B cell (primary cell): ENCODE results near the gene AQP10. TPM values are rescaled to one million over a fixed set of nuclear protein-coding genes. Genes with fewer than 3 reads are reported as not detected.

Experiments
- ATAC-seq: fragments of 200-7000 bp; cut with Tn5 transposase; one replicate; pipeline ENCODE4 v1.10.0; 2021; ENCODE audit warnings: low read depth, mild to moderate bottlenecking, moderate number of reproducible peaks, moderate library complexity
- CTCF ChIA-PET: fragments of 350-600 bp; sonication (Branson Sonifier 250); formaldehyde crosslinking; loops from one replicate; lab custom pipeline; 2021; ENCODE audit warnings: antibody characterized with exemption, inconsistent platforms; lab: Charles Lee
- POLR2A ChIA-PET: fragments of 350-600 bp; sonication (Branson Sonifier 250); formaldehyde crosslinking; loops from one replicate; lab custom pipeline; 2021; ENCODE audit warnings: antibody characterized with exemption; lab: Charles Lee
- DNase-seq: peaks from one replicate; pipeline ENCODE4 v3.0.0; 2013
- H2AFZ ChIP-seq: 2 replicates; pipeline ENCODE4 v1.6.1; 2012; ENCODE audit warnings: mild to moderate bottlenecking, low read depth, low read length; ENCODE audit not compliant: insufficient read depth, poor library complexity, severe bottlenecking
- H3K27ac ChIP-seq, 2 donors: 1 replicate in 1 of 2; 2 replicates in 1 of 2; pipeline ENCODE4 v1.5.1; 2012 to 2013; ENCODE audit warnings: low read length in 2 of 2, mild to moderate bottlenecking in 2 of 2, moderate library complexity in 1 of 2
- H3K27me3 ChIP-seq, 4 experiments: fragments of 200-600 bp in 1 of 4; sonication (generic) in 1 of 4; replicated peaks in 1 of 4; 1 replicate in 2 of 4; 2 replicates in 2 of 4; pipeline versions ENCODE4 v1.6.1 to v1.7.0; 2013 to 2016; ENCODE audit warnings: low read length in 3 of 4, mild to moderate bottlenecking in 2 of 4, mixed read lengths in 1 of 4, moderate library complexity in 1 of 4; ENCODE audit not compliant: insufficient read depth in 4 of 4, control insufficient read depth in 3 of 4; ENCODE audit errors: control extremely low read depth in 1 of 4
- H3K36me3 ChIP-seq, 2 experiments: replicated peaks in 1 of 2; 1 replicate in 1 of 2; 2 replicates in 1 of 2; pipeline versions ENCODE4 v1.6.1 to v1.7.1; 2013; ENCODE audit warnings: low read length in 1 of 2; ENCODE audit not compliant: insufficient read depth in 2 of 2, control insufficient read depth in 1 of 2; ENCODE audit errors: control extremely low read depth in 1 of 2, extremely low read depth in 1 of 2
- H3K4me1 ChIP-seq, 2 donors: fragments of 200-600 bp in 1 of 2; sonication (generic) in 1 of 2; 1 replicate in 1 of 2; 2 replicates in 1 of 2; pipeline versions ENCODE4 v1.5.1 to v1.6.1; 2013 to 2017; ENCODE audit warnings: low read length in 2 of 2; ENCODE audit not compliant: control insufficient read depth in 2 of 2, insufficient read depth in 2 of 2
- H3K4me2 ChIP-seq: replicated peaks from 2 replicates; pipeline ENCODE3; 2012; ENCODE audit warnings: mild to moderate bottlenecking, low read depth, low read length; ENCODE audit not compliant: poor library complexity, severe bottlenecking
- H3K4me3 ChIP-seq, 5 experiments: fragments of 200-600 bp in 1 of 5; sonication (generic) in 1 of 5; 1 replicate in 3 of 5; 2 replicates in 2 of 5; pipeline versions ENCODE4 v1.5.1 to v1.7.0; 2011 to 2016; ENCODE audit warnings: low read length in 4 of 5, mild to moderate bottlenecking in 4 of 5, low read depth in 2 of 5, control low read depth in 1 of 5, moderate library complexity in 1 of 5; ENCODE audit not compliant: insufficient read depth in 1 of 5; ENCODE audit errors: control extremely low read depth in 1 of 5, extremely low read depth in 1 of 5
- H3K79me2 ChIP-seq: fragments of 200-600 bp; sonication (generic); one replicate; pipeline ENCODE4 v1.6.0; 2016; ENCODE audit warnings: low read length; ENCODE audit not compliant: control insufficient read depth, insufficient read depth
- H3K9ac ChIP-seq: fragments of 200-600 bp; sonication (generic); 2 replicates; pipeline ENCODE4 v1.6.1; 2017; ENCODE audit warnings: mild to moderate bottlenecking, low read length, moderate library complexity
- H3K9me3 ChIP-seq, 3 donors: one replicate each; pipeline versions ENCODE4 v1.6.1 to v1.7.1; 2013; ENCODE audit warnings: low read length in 2 of 3; ENCODE audit not compliant: control insufficient read depth in 2 of 3, insufficient read depth in 1 of 3; ENCODE audit errors: control extremely low read depth in 1 of 3
- H4K20me1 ChIP-seq: 2 replicates; pipeline ENCODE4 v1.6.0; 2012; ENCODE audit warnings: mild to moderate bottlenecking, low read length; ENCODE audit not compliant: insufficient read depth, control insufficient read depth, poor library complexity, severe bottlenecking
- H3K27ac Mint-ChIP-seq: one replicate; pipeline ENCODE4 v1.8.0; 2021; ENCODE audit warnings: mixed read lengths
- H3K27me3 Mint-ChIP-seq: one replicate; pipeline ENCODE4 v1.8.0; 2021; ENCODE audit warnings: mixed read lengths
- H3K4me1 Mint-ChIP-seq: one replicate; pipeline ENCODE4 v1.8.0; 2021; ENCODE audit warnings: mixed read lengths
- H3K4me3 Mint-ChIP-seq: one replicate; pipeline ENCODE4 v1.8.0; 2021; ENCODE audit warnings: mixed read lengths
- H3K9me3 Mint-ChIP-seq: one replicate; pipeline ENCODE4 v1.8.0; 2022; ENCODE audit warnings: mixed read lengths; ENCODE audit not compliant: insufficient read depth
- CTCF ChIP-seq: fragments of 200-600 bp; IDR thresholded peaks from one replicate; pipeline ENCODE4 v1.8.0; 2022; ENCODE audit warnings: antibody characterized with exemption, mild to moderate bottlenecking
- EZH2 ChIP-seq: IDR thresholded peaks from 2 replicates; pipeline ENCODE4 v1.6.1; 2012; ENCODE audit warnings: borderline replicate concordance, low read depth, mild to moderate bottlenecking, moderate library complexity, low read length; ENCODE audit not compliant: insufficient read depth, poor library complexity, severe bottlenecking
- WGBS: methylation state at CpG from one replicate; pipeline ENCODE4 v1.1.5; 2013; ENCODE audit warnings: missing lambda C conversion rate; ENCODE audit not compliant: insufficient coverage; 5-methylcytosine and 5-hydroxymethylcytosine counted together
- intact Hi-C: fragments of 100-400 bp; cut with micrococcal nuclease; formaldehyde crosslinking; loops from one replicate; pipeline ENCODE4 v1.10.0; 2022
- polyA plus RNA-seq: library from polyadenylated mRNA; depleted of rRNA; stranded (reverse); fragments of >200 nt; gene quantifications from 2 replicates; pipeline ENCODE4 v1.2.3, GENCODE V29; 2012
- total RNA-seq, 2 donors: library from RNA; stranded (reverse); fragments of 120-200 nt in 1 of 2; gene quantifications; 1 replicate in 1 of 2; 2 replicates in 1 of 2; pipeline versions ENCODE4 v1.2.3 to v1.2.4, GENCODE V29; 2013 to 2022

The AQP10 gene
- total and polyA plus RNA-seq, 2 donors (not counting 1 experiment from before 2014, with no cell fraction given): 0.06 TPM; not detected in 1

DNA sequence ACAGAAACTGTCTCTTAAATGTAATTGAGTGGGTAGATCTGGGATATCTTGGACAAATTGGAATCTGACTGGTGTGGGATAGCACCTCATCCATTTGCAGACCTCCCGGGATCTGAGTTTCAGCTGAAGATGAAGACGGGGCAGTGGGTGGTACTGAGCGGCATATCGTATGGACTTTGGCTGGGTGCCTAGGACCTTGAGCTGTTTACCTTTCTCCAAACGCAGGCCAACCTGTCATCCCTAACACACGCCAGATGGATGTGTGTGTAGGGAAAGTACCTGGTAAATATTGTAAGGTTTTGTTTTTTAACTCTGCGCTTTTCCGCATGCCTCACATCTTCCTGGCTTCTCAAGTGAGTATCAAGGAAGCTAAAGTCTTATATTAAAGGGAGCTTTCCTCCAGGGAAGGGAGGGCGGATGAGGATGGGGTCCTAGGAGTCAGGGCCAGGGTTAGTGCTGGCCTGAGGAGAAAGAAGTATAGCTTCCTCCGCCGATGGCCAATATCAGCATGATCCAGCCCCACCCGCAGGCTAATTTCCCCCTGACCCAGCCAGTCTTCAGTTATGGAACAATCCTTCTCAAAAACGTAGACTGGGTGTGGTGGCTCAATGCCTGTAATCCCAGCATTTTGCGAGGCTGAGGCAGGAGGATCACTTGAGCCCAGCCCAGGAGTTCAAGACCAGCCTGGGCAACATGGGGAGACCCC is 30.6 kb downstream of the AQP10 start:
- intact Hi-C loops: no loop called here
- POLR2A ChIA-PET: no interaction called here
- Mint-ChIP-seq H3K4me3 (no peak overlapping the region), H3K9me3 (no peaks in the 10 kb centered on the region), H3K27me3 (peaks cover 20% of the 10 kb centered on the region), H3K4me1 (peaks cover 18% of the 10 kb centered on the region), H3K27ac (no peak overlapping the region)
- no peak overlapping the region for H3K4me3 ChIP-seq
- peaks cover 0 to 20% of the 10 kb centered on the region in 2 experiments for H3K36me3 ChIP-seq
- no peak overlapping the region for H3K27ac ChIP-seq
- DNase-seq (no peak), ATAC-seq (no peak)
- no peak overlapping the region for H3K4me2 ChIP-seq
- H3K4me1 ChIP-seq: peaks cover 18 to 20% of the 10 kb centered on the region in 2 donors
- no peak overlapping the region for H2AFZ ChIP-seq
- H3K9ac ChIP-seq: no peak overlapping the region
- no peak for TF ChIP-seq EZH2
- no peak for TF ChIP-seq CTCF
- H4K20me1 ChIP-seq: no peaks in the 10 kb centered on the region
- peaks cover 0 to 33% (median 12%) of the 10 kb centered on the region in 4 experiments for H3K27me3 ChIP-seq
- CTCF ChIA-PET: interaction anchor here (2.3 kb wide), 1 partner anchor 16 kb away, joined by 13 read pairs; no protein-coding TSS in a partner anchor
- WGBS: 97% methylated on average over 9 of the region's 14 CpGs
- H3K79me2 ChIP-seq: no peaks in the 10 kb centered on the region
- H3K9me3 ChIP-seq: no peaks in the 10 kb centered on the region

DNA sequence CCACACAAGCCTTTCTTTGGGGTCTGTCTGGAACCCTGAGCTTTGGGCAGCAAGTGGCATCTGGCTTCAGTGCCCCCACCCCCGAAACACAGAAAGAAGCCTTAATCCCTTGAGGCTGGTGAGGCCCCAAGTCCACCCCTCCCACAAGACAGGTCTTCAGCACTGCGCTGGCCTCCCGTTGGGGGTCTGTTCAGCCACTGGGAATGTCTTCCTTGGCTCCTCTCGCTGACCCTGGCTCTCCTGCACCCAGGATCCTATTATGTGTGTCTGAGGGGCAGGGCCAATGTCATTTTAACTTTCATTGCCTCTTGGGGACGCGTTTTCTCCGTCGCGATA is 31.3 kb downstream of the AQP10 start:
- Histone ChIP-seq H3K79me2 (no peaks in the 10 kb centered on the region), H3K27ac (no peak overlapping the region), H3K4me1 (peaks cover 18 to 20% of the 10 kb centered on the region in 2 donors), H3K4me3 (peak overlapping the region; percentile 8 to 54 (median 37)), H3K36me3 (peaks cover 0 to 14% of the 10 kb centered on the region in 2 experiments), H3K4me2 (peak overlapping the region; percentile 81), H2AFZ (peak overlapping the region; percentile 48), H3K9ac (peak overlapping the region; percentile 63), H3K27me3 (peaks cover 0 to 33% (median 12%) of the 10 kb centered on the region in 4 experiments), H4K20me1 (no peaks in the 10 kb centered on the region), H3K9me3 (no peaks in the 10 kb centered on the region)
- peak overlapping the region; percentile 76 for H3K4me3 Mint-ChIP-seq
- TF ChIP-seq CTCF: no peak
- TF ChIP-seq EZH2: no peak
- DNase-seq (no peak), ATAC-seq (no peak)
- peaks cover 18% of the 10 kb centered on the region for H3K4me1 Mint-ChIP-seq
- H3K27me3 Mint-ChIP-seq: peaks cover 20% of the 10 kb centered on the region
- CTCF ChIA-PET: interaction anchor here (3.3 kb wide), 1 partner anchor 16 kb away, joined by 17 read pairs; no protein-coding TSS in a partner anchor
- H3K27ac Mint-ChIP-seq: no peak overlapping the region
- intact Hi-C loops: no loop called here
- POLR2A ChIA-PET: no interaction called here
- H3K9me3 Mint-ChIP-seq: no peaks in the 10 kb centered on the region
- WGBS: 13% methylated on average over 8 of the region's 9 CpGs
